IMR-90 (cell line): ENCODE measurements around the gene ABHD12.

ENCODE experiments used
- BHLHE40 ChIP-seq: fragments of 150-350 bp; IDR thresholded peaks from 2 replicates; pipeline ENCODE4 v1.6.1; 2016; ENCODE audit warnings: mild to moderate bottlenecking, low read depth, low read length
- CEBPB ChIP-seq: IDR thresholded peaks from 2 replicates; pipeline ENCODE4 v1.6.1; 2012; ENCODE audit warnings: low read depth, low read length, improper control_type of control experiment
- CHD1 ChIP-seq: IDR thresholded peaks from 2 replicates; pipeline ENCODE4 v1.6.1; 2012; ENCODE audit warnings: low read depth, low read length, improper control_type of control experiment
- MAZ ChIP-seq: IDR thresholded peaks from 2 replicates; pipeline ENCODE4 v1.6.1; 2012; ENCODE audit warnings: low read depth, mild to moderate bottlenecking, low read length, improper control_type of control experiment, moderate library complexity, borderline replicate concordance
- NFE2L2 ChIP-seq: fragments of 150-350 bp; IDR thresholded peaks from 2 replicates; pipeline ENCODE4 v1.6.1; 2016; ENCODE audit warnings: low read depth, mild to moderate bottlenecking, low read length
- POLR2A ChIP-seq: IDR thresholded peaks from 2 replicates; pipeline ENCODE4 v1.6.1; 2012; ENCODE audit warnings: mild to moderate bottlenecking, low read depth, low read length
- RAD21 ChIP-seq: IDR thresholded peaks from 2 replicates; pipeline ENCODE4 v1.6.1; 2012; ENCODE audit warnings: low read length, improper control_type of control experiment
- RCOR1 ChIP-seq: IDR thresholded peaks from 2 replicates; pipeline ENCODE4 v1.6.1; 2012; ENCODE audit warnings: mild to moderate bottlenecking, low read length, improper control_type of control experiment; ENCODE audit not compliant: insufficient replicate concordance
- SMC3 ChIP-seq: fragments of 150-350 bp; IDR thresholded peaks from 2 replicates; pipeline ENCODE4 v1.6.1; 2016; ENCODE audit warnings: low read depth, mild to moderate bottlenecking, antibody characterized with exemption, low read length, moderate library complexity
- TF ChIP-seq, protein P1 (sequence below): conservative IDR thresholded peaks from 2 replicates; pipeline ENCODE4 v1.5.1; 2012; ENCODE audit warnings: mild to moderate bottlenecking, low read depth, low read length, improper control_type of control experiment
- TF ChIP-seq, protein P2 (sequence below): fragments of 150-350 bp; IDR thresholded peaks from 2 replicates; pipeline ENCODE4 v1.6.1; 2016; ENCODE audit warnings: low read depth, mild to moderate bottlenecking, low read length, moderate library complexity, borderline replicate concordance

DNA sequence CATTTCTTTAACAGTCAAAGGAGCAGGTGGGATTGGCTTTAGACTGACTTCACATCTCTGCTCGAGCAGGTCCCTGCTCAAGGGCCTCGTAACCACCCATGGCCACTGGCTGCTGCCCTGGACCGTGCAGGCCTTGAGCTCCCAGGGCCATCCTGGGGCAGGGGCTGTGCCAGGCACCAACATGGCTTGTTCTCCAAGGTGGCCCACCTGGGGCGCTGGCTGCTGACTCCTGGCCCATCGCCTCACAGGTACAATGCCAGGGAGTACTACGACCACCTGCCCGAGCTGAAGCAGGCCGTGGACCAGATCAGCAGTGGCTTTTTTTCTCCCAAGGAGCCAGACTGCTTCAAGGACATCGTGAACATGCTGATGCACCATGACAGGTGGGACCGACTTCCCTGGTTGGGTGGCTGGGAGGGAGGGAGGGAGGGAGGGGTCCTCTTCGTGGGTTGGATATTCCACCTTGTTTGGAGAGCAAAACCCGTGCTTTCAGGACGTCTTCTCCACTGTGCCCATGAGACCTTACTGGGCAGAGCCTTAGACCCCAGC is 96.7 kb downstream of the ABHD12 start:
- TF ChIP-seq, protein P1, sequence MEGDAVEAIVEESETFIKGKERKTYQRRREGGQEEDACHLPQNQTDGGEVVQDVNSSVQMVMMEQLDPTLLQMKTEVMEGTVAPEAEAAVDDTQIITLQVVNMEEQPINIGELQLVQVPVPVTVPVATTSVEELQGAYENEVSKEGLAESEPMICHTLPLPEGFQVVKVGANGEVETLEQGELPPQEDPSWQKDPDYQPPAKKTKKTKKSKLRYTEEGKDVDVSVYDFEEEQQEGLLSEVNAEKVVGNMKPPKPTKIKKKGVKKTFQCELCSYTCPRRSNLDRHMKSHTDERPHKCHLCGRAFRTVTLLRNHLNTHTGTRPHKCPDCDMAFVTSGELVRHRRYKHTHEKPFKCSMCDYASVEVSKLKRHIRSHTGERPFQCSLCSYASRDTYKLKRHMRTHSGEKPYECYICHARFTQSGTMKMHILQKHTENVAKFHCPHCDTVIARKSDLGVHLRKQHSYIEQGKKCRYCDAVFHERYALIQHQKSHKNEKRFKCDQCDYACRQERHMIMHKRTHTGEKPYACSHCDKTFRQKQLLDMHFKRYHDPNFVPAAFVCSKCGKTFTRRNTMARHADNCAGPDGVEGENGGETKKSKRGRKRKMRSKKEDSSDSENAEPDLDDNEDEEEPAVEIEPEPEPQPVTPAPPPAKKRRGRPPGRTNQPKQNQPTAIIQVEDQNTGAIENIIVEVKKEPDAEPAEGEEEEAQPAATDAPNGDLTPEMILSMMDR = no peak
- TF ChIP-seq CEBPB = no peak
- no peak for TF ChIP-seq RAD21
- no peak for TF ChIP-seq BHLHE40
- TF ChIP-seq, protein P2, sequence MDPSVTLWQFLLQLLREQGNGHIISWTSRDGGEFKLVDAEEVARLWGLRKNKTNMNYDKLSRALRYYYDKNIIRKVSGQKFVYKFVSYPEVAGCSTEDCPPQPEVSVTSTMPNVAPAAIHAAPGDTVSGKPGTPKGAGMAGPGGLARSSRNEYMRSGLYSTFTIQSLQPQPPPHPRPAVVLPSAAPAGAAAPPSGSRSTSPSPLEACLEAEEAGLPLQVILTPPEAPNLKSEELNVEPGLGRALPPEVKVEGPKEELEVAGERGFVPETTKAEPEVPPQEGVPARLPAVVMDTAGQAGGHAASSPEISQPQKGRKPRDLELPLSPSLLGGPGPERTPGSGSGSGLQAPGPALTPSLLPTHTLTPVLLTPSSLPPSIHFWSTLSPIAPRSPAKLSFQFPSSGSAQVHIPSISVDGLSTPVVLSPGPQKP = no peak
- TF ChIP-seq SMC3 = no peak
- TF ChIP-seq POLR2A = no peak
- no peak for TF ChIP-seq MAZ
- no peak for TF ChIP-seq RCOR1
- no peak for TF ChIP-seq NFE2L2
- no peak for TF ChIP-seq CHD1
